HG03025 (cell line): ENCODE results near the gene SYNRG.

Experiments used
- ATAC-seq: cut with Tn5 transposase; IDR thresholded peaks from one replicate; pipeline ENCODE4 v1.9.1; 2021; ENCODE audit warnings: mild to moderate bottlenecking, moderate library complexity; ENCODE audit not compliant: unreplicated experiment, low FRiP score

Gene SYNRG

GRCh38 chr17:37607637-37608331 lies 1.4 kb downstream of the SYNRG start:
- no peak for ATAC-seq

- ATAC-seq, result no peak
Observed at GRCh38 chr17:37605813-37606505, 3.3 kb downstream of the SYNRG start.

- ATAC-seq, result no peak
Observed at GRCh38 chr17:37605081-37605480, 4.1 kb downstream of the SYNRG start.

DNA sequence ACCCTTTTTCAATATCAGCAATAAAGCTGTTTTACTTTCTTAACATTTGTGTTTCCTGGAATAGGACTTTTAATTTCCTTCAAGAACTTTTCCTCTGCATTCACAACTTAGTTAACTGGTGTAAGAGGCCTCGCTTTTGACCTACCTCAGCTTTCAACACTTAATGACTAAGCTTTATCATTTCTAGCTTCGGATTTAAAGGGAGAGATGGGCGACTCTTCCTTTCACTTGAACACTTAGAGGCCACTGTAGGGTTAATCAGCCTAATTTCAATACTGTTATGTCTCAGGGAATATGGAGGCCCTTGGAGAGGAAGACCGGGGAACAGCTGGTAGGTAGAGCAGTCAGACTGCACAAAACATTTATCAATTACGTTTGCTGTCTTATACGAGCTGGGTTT lies 4.7 kb downstream of the SYNRG start:
- no peak for ATAC-seq

- ATAC-seq, result no peak
Observed at GRCh38 chr17:37598145-37598544, 11.1 kb downstream of the SYNRG start.

GRCh38 chr17:37592291-37592690 lies 16.9 kb downstream of the SYNRG start:
- no peak for ATAC-seq

GRCh38 chr17:37585066-37585465 lies 24.2 kb downstream of the SYNRG start:
- no peak for ATAC-seq

- ATAC-seq, result no peak
Observed at GRCh38 chr17:37576281-37576680, 32.9 kb downstream of the SYNRG start.

- ATAC-seq, result no peak
Observed at GRCh38 chr17:37574427-37574826, 34.8 kb downstream of the SYNRG start.

- no peak for ATAC-seq
Observed at GRCh38 chr17:37571674-37572073, 37.5 kb downstream of the SYNRG start.

DNA sequence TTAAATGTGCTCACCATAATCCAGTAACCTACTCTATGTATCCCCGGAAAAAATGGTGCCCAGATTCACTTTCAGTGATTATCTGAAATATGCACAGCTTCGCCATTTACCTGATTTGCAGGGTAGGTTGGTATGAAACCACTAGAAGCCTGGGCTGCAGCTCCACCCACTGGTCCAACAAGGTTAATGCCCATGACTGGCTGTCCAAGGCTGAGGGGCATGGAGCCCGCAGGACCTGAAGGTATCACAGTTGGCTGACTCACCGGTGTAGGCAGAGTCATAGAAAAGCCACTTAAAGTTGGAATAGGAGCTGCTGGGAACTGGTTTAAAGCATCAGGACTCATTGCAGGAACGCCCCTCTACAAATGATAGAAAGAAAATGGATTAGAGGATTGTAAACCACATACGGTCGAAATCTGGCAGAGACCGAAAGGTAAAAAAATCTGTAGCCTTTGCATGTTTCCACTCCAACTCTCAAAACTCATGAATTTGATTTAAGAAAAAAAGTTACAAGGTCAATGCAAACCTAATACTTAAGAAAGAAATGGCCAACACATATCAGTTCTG lies 38.6 kb downstream of the SYNRG start:
- ATAC-seq, result no peak

DNA sequence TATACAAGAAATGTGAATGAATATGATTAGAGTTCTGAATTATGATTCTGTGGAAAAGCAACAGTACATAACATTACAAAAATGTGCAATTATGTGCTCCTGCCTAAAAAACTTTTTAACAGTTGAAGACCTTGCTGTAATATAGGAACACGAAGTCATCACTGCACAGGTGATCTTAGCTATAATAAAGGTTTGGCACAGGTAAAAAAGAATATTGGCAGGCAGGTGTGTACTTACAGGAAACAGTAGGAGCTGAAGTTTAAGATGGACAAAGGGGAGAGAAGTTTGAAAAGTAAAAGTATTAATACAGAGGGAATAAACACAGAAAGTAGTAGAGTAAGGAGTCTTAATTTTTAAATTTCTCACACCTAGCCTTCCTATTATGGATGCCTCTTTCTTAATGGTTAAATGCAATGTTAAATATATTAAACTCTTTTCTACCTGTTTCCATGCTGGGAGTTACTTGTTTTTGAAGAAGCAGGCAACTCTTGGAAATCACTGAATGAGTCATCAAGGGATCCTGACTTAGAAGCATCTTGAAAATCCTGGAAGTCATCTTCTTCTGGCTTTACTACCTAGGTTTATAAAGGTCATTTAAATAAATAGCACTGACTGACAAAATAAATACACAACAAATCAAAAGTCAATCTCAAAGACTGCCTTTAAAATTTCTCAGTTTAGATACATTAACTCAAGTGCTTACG lies 40.7 kb downstream of the SYNRG start:
- no peak for ATAC-seq

DNA sequence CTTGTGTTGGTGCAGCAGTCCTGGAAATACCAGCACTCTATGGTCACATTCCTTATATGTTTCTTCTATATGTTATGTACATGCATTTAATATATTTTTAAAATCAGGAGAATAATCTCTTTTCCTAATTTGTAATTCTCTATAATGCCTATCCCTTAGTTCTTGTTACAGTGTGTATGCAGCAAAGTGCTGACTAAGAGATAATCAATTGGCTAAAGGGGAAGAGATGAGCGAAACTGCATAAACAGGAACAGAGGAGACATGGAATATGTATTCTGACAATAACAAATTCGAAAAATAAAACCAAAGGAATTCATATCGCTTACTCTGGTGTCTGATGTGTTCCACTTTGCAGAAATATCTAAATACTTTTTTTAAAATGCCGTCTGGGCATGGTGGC lies 41.7 kb downstream of the SYNRG start:
- ATAC-seq, result no peak

- no peak for ATAC-seq
Observed at GRCh38 chr17:37567137-37567536, 42.1 kb downstream of the SYNRG start.

- no peak for ATAC-seq
Observed at GRCh38 chr17:37564252-37564651, 45.0 kb downstream of the SYNRG start.

GRCh38 chr17:37562016-37562745 lies 47.0 kb downstream of the SYNRG start:
- no peak for ATAC-seq

GRCh38 chr17:37558299-37558698 lies 50.9 kb downstream of the SYNRG start:
- no peak for ATAC-seq

GRCh38 chr17:37557482-37557881 lies 51.7 kb downstream of the SYNRG start:
- ATAC-seq, result no peak

DNA sequence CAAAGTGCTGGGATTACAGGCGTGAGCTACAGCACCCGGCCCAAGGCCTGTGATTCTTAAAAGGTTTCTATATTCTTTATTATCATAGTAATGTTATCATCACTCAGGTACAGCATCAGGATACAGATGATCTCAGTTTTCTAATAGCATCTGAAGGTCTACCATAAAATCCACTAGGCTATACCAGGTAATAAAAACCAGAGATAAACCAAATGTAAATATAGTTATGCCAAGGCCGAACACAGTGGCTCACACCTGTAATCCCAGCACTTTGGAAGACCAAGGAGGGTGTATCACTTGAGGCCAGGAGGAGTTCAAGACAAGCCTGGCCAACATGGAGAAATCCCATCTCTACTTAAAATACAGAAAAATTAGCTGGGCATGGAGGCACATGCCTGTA lies 53.8 kb downstream of the SYNRG start:
- no peak for ATAC-seq

DNA sequence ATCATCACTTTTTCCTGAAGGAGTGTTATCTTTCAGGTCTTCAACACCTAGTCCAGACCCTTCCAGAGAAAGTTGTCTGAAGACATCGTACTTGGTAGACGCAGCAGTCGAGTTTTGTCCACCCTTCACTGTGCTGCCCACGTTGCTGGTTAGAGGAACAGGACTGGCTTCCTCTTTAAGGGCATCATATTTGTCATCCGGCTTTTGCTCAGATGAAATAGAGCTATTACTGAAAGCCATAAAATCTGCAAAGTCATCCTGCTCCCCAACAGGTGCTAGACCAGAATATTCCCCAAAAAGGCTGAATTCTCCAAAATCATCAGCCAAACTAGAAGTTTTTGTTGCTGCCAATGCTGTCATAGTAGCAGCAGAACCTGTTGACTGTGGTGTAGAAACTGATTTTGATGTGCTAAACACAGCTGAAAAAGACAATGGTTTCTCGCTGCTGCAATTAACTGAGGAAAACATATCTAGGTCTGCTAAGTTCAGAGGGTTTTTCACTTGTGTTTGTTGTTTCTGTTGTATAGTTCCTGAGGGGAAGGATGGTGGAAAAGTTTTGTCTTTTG lies 55.7 kb downstream of the SYNRG start:
- ATAC-seq, result no peak
